SK-N-SH treated with all-trans-retinoic acid at 6 μM for 48 hours (cell line): ENCODE results near the gene TEX14.

ENCODE experiments used
- ARNTL ChIP-seq: fragments of 450-650 bp; formaldehyde crosslinking; IDR thresholded peaks from 2 replicates; pipeline ENCODE4 v1.5.0; 2020; ENCODE audit warnings: low read depth, mild to moderate bottlenecking, moderate library complexity, borderline replicate concordance
- BACH2 ChIP-seq: fragments of 250-450 bp; sonication (Bioruptor Pico); IDR thresholded peaks from 2 replicates; pipeline ENCODE4 v1.9.0; 2021; ENCODE audit warnings: mild to moderate bottlenecking, borderline replicate concordance
- CSDC2 ChIP-seq: fragments of 250-450 bp; sonication (Bioruptor Pico); IDR thresholded peaks from 2 replicates; pipeline ENCODE4 v1.5.0; 2020; ENCODE audit warnings: mild to moderate bottlenecking, moderate library complexity
- ISL1 ChIP-seq: fragments of 250-450 bp; sonication (Bioruptor Pico); IDR thresholded peaks from 2 replicates; pipeline ENCODE4 v2.1.2; 2022; ENCODE audit warnings: mild to moderate bottlenecking, moderate library complexity
- OSR1 ChIP-seq: fragments of 250-450 bp; sonication (Bioruptor Pico); IDR thresholded peaks from 2 replicates; pipeline ENCODE4 v1.8.0; 2022; ENCODE audit warnings: moderate library complexity, mild to moderate bottlenecking, inconsistent platforms
- SNAI2 ChIP-seq: fragments of 250-450 bp; sonication (Bioruptor Pico); IDR thresholded peaks from 2 replicates; pipeline ENCODE4 v1.5.0; 2020; ENCODE audit warnings: mild to moderate bottlenecking, moderate library complexity
- TOX ChIP-seq: fragments of 250-450 bp; sonication (Bioruptor Pico); IDR thresholded peaks from 2 replicates; pipeline ENCODE4 v1.8.0; 2021; ENCODE audit warnings: mild to moderate bottlenecking, moderate library complexity, borderline replicate concordance
- ZC3H10 ChIP-seq: fragments of 250-450 bp; sonication (Bioruptor Pico); IDR thresholded peaks from 2 replicates; pipeline ENCODE4 v1.5.1; 2021; ENCODE audit warnings: mild to moderate bottlenecking, moderate library complexity
- ZFP3 ChIP-seq: fragments of 250-450 bp; sonication (Bioruptor Pico); IDR thresholded peaks from 2 replicates; pipeline ENCODE4 v1.5.0; 2020; ENCODE audit warnings: mild to moderate bottlenecking, moderate library complexity
- ZNF70 ChIP-seq: fragments of 450-650 bp; formaldehyde crosslinking; IDR thresholded peaks from 2 replicates; pipeline ENCODE4 v1.5.0; 2020; ENCODE audit warnings: mild to moderate bottlenecking, moderate library complexity
- TF ChIP-seq, protein P1 (sequence below): fragments of 250-450 bp; sonication (Bioruptor Pico); IDR thresholded peaks from 2 replicates; pipeline ENCODE4 v1.5.1; 2020; ENCODE audit warnings: low read depth, mild to moderate bottlenecking, moderate library complexity
- TF ChIP-seq, protein P2 (sequence below): fragments of 250-450 bp; sonication (Bioruptor Pico); IDR thresholded peaks from 2 replicates; pipeline ENCODE4 v1.8.0; 2020; ENCODE audit warnings: mild to moderate bottlenecking, moderate library complexity, borderline replicate concordance
- TF ChIP-seq, protein P3 (sequence below): fragments of 250-450 bp; sonication (Bioruptor Pico); IDR thresholded peaks from 2 replicates; pipeline ENCODE4 v1.5.1; 2021; ENCODE audit warnings: mild to moderate bottlenecking, moderate library complexity

- no peak for TF ChIP-seq TOX (CRISPR knock-in tag)
- TF ChIP-seq, protein P1, sequence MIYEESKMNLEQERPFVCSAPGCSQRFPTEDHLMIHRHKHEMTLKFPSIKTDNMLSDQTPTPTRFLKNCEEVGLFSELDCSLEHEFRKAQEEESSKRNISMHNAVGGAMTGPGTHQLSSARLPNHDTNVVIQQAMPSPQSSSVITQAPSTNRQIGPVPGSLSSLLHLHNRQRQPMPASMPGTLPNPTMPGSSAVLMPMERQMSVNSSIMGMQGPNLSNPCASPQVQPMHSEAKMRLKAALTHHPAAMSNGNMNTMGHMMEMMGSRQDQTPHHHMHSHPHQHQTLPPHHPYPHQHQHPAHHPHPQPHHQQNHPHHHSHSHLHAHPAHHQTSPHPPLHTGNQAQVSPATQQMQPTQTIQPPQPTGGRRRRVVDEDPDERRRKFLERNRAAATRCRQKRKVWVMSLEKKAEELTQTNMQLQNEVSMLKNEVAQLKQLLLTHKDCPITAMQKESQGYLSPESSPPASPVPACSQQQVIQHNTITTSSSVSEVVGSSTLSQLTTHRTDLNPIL (CRISPR knock-in tag): no peak
- TF ChIP-seq ISL1 (CRISPR knock-in tag): no peak
- no peak for TF ChIP-seq SNAI2
- no peak for TF ChIP-seq ARNTL (CRISPR knock-in tag)
- no peak for TF ChIP-seq BACH2 (CRISPR knock-in tag)
- TF ChIP-seq, protein P2, sequence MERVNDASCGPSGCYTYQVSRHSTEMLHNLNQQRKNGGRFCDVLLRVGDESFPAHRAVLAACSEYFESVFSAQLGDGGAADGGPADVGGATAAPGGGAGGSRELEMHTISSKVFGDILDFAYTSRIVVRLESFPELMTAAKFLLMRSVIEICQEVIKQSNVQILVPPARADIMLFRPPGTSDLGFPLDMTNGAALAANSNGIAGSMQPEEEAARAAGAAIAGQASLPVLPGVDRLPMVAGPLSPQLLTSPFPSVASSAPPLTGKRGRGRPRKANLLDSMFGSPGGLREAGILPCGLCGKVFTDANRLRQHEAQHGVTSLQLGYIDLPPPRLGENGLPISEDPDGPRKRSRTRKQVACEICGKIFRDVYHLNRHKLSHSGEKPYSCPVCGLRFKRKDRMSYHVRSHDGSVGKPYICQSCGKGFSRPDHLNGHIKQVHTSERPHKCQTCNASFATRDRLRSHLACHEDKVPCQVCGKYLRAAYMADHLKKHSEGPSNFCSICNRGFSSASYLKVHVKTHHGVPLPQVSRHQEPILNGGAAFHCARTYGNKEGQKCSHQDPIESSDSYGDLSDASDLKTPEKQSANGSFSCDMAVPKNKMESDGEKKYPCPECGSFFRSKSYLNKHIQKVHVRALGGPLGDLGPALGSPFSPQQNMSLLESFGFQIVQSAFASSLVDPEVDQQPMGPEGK (CRISPR knock-in tag): no peak
- TF ChIP-seq, protein P3, sequence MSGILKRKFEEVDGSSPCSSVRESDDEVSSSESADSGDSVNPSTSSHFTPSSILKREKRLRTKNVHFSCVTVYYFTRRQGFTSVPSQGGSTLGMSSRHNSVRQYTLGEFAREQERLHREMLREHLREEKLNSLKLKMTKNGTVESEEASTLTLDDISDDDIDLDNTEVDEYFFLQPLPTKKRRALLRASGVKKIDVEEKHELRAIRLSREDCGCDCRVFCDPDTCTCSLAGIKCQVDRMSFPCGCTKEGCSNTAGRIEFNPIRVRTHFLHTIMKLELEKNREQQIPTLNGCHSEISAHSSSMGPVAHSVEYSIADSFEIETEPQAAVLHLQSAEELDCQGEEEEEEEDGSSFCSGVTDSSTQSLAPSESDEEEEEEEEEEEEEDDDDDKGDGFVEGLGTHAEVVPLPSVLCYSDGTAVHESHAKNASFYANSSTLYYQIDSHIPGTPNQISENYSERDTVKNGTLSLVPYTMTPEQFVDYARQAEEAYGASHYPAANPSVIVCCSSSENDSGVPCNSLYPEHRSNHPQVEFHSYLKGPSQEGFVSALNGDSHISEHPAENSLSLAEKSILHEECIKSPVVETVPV (CRISPR knock-in tag): no peak
- TF ChIP-seq OSR1 (CRISPR knock-in tag): no peak
- no peak for TF ChIP-seq ZNF70 (CRISPR knock-in tag)
- TF ChIP-seq CSDC2 (CRISPR knock-in tag): no peak
- TF ChIP-seq ZC3H10 (CRISPR knock-in tag): no peak
- TF ChIP-seq ZFP3 (CRISPR knock-in tag): no peak
Measured at GRCh38 chr17:58530655-58531054, 161.2 kb downstream of the TEX14 start.
